Panc1 (cell line): ENCODE results near the gene TDRKH. TPM values are rescaled to one million over a fixed set of nuclear protein-coding genes. Genes with fewer than 3 reads are reported as not detected.

ENCODE experiments used
- ATAC-seq: fragments of 200-7000 bp; cut with Tn5 transposase; 2 replicates; pipeline ENCODE4 v1.9.1; 2020; ENCODE audit warnings: mild to moderate bottlenecking, moderate library complexity
- BruUV-seq: library from RNA; stranded (reverse); fragments of 400-500 nt; replicated peaks from 2 replicates; lab custom pipeline; 2021; lab: Mats Ljungman, UMichigan
- CTCF ChIA-PET: fragments of 300-600 bp; sonication (Branson Sonifier 250); formaldehyde crosslinking; loops from one replicate; lab custom pipeline; 2022; ENCODE audit warnings: antibody characterized with exemption; lab: Charles Lee
- POLR2A ChIA-PET: fragments of 300-600 bp; sonication (Branson Sonifier 250); formaldehyde crosslinking; loops from one replicate; lab custom pipeline; 2022; ENCODE audit warnings: antibody characterized with exemption; lab: Charles Lee
- DNase-seq: peaks from one replicate; pipeline ENCODE4 v3.0.0-alpha.2; 2010; ENCODE audit warnings: low read depth, low spot score
- H3K27ac ChIP-seq: 2 replicates; pipeline ENCODE4 v1.5.1; 2011; ENCODE audit warnings: mild to moderate bottlenecking, low read length, inconsistent platforms
- H3K27me3 ChIP-seq: fragments of 200-500 bp; sonication (Bioruptor generic); 2 replicates; pipeline ENCODE4 v1.6.0; 2014; ENCODE audit warnings: low read length, inconsistent platforms; ENCODE audit not compliant: control insufficient read depth, insufficient read depth
- H3K36me3 ChIP-seq: fragments of 200-500 bp; sonication (Bioruptor generic); 2 replicates; pipeline ENCODE4 v1.5.1; 2014; ENCODE audit warnings: inconsistent platforms, mild to moderate bottlenecking, low read length, moderate library complexity; ENCODE audit not compliant: control insufficient read depth, insufficient read depth
- H3K4me1 ChIP-seq: 2 replicates; pipeline ENCODE4 v1.5.1; 2011; ENCODE audit warnings: inconsistent platforms, mild to moderate bottlenecking, low read length, moderate library complexity; ENCODE audit not compliant: control insufficient read depth, insufficient read depth
- H3K4me3 ChIP-seq, 2 experiments: 2 replicates each; pipeline ENCODE4 v1.5.1; 2011 to 2012; ENCODE audit warnings: low read depth in 2 of 2, low read length in 2 of 2, mild to moderate bottlenecking in 2 of 2, inconsistent platforms in 1 of 2, moderate library complexity in 1 of 2
- H3K9me3 ChIP-seq: fragments of 200-500 bp; sonication (Bioruptor generic); 2 replicates; pipeline ENCODE4 v1.5.1; 2014; ENCODE audit warnings: low read depth, mild to moderate bottlenecking, inconsistent platforms, low read length, moderate library complexity; ENCODE audit not compliant: control insufficient read depth, insufficient read depth
- CTCF ChIP-seq: fragments of 450-650 bp; IDR thresholded peaks from 2 replicates; pipeline ENCODE4 v1.5.1; 2017; ENCODE audit warnings: mild to moderate bottlenecking
- POLR2AphosphoS5 ChIP-seq: IDR thresholded peaks from 2 replicates; pipeline ENCODE4 v1.6.1; 2012; ENCODE audit warnings: mild to moderate bottlenecking, low read depth, low read length, moderate library complexity
- REST ChIP-seq, 2 experiments: IDR thresholded peaks; 2 replicates each; pipeline ENCODE4 v1.6.1; 2011 to 2012; ENCODE audit warnings: low read depth in 2 of 2, control low read depth in 1 of 2, low read length in 1 of 2, mild to moderate bottlenecking in 1 of 2, moderate library complexity in 1 of 2; ENCODE audit not compliant: insufficient read depth in 1 of 2
- SIN3A ChIP-seq: IDR thresholded peaks from 2 replicates; pipeline ENCODE4 v1.6.1; 2012; ENCODE audit warnings: low read depth, mild to moderate bottlenecking, low read length, moderate library complexity, borderline replicate concordance; ENCODE audit not compliant: insufficient read depth
- TCF7L2 ChIP-seq: IDR thresholded peaks from 2 replicates; pipeline ENCODE4 v1.6.1; 2011; ENCODE audit warnings: mild to moderate bottlenecking, low read depth, low read length, inconsistent platforms
- in situ Hi-C: cut with HindIII; loops from 2 replicates; pipeline ENCODE4 v1.10.0; 2016; ENCODE audit warnings: low sequenced_read_pairs, low pct_unique_long_range_greater_than_20kb
- intact Hi-C: fragments of 100-400 bp; cut with micrococcal nuclease; formaldehyde crosslinking; loops from one replicate; pipeline ENCODE4 v1.10.0; 2022; ENCODE audit not compliant: unreplicated experiment
- total RNA-seq: library from RNA; stranded (reverse); gene quantifications from one replicate; pipeline ENCODE4 v1.2.1, GENCODE V29; 2021; ENCODE audit not compliant: unreplicated experiment

Gene TDRKH
- total RNA-seq, 1 experiment from 2014 or later, result 33.6 TPM

- in situ Hi-C loops (no loop called here), intact Hi-C loops (no loop called here)
- BruUV-seq, result no TSS peak
- Histone ChIP-seq H3K36me3 (no peaks in the 10 kb centered on the region), H3K4me3 (no peak overlapping the region), H3K9me3 (no peaks in the 10 kb centered on the region), H3K4me1 (peaks cover 3% of the 10 kb centered on the region; the same call in 1 of the 2 replicates), H3K27me3 (no peaks in the 10 kb centered on the region), H3K27ac (no peak overlapping the region)
- DNase-seq, result no peak
- CTCF ChIA-PET, result no interaction called here
- POLR2A ChIA-PET, result no interaction called here
- no peak for ATAC-seq
- TF ChIP-seq CTCF (no peak), POLR2AphosphoS5 (no peak), TCF7L2 (no peak), SIN3A (no peak), REST (IDR thresholded peaks at IDR 0.05; ENCODE audit: insufficient read depth in 1 of 2, low read depth in 2 of 2, low read length in 1 of 2) (no peak)
These were observed 32.9 kb upstream of the TDRKH start for GRCh38 chr1:151823175-151823574.

- TF ChIP-seq CTCF, result no peak
- no peak for TF ChIP-seq TCF7L2
- CTCF ChIA-PET, result no interaction called here
These were observed 32.1 kb upstream of the TDRKH start for GRCh38 chr1:151822404-151822803.

More at GRCh38 chr1:151822404-151822803, 32.1 kb upstream of the TDRKH start:
- POLR2A ChIA-PET, result no interaction called here
- no peaks in the 10 kb centered on the region for H3K36me3 ChIP-seq
- H3K4me3 ChIP-seq, result no peak overlapping the region
- DNase-seq (no peak), ATAC-seq (no peak)
- H3K27ac ChIP-seq, result no peak overlapping the region
- intact Hi-C loops, result no loop called here
- no peaks in the 10 kb centered on the region for H3K27me3 ChIP-seq
- in situ Hi-C loops, result no loop called here
- no TSS peak for BruUV-seq
- no peaks in the 10 kb centered on the region for H3K9me3 ChIP-seq
- H3K4me1 ChIP-seq, result peaks cover 3% of the 10 kb centered on the region; the same call in 1 of the 2 replicates
